Kidney epithelial cell (primary cell): Measurements from ENCODE around the gene FAM162B. TPM values are rescaled to one million over a fixed set of nuclear protein-coding genes. Genes with fewer than 3 reads are reported as not detected.

Experiments
- DNase-seq: peaks from one replicate; pipeline ENCODE4 v3.0.0-alpha.2; 2010; ENCODE audit warnings: low read depth
- H3K27me3 ChIP-seq: 2 replicates; pipeline ENCODE4 v1.6.0; 2011; ENCODE audit warnings: low read length; ENCODE audit not compliant: control insufficient read depth, insufficient read depth
- H3K36me3 ChIP-seq: 2 replicates; pipeline ENCODE4 v1.5.1; 2011; ENCODE audit warnings: low read length; ENCODE audit not compliant: control insufficient read depth, insufficient read depth
- H3K4me3 ChIP-seq: 2 replicates; pipeline ENCODE4 v1.5.1; 2011; ENCODE audit warnings: low read depth, mild to moderate bottlenecking, control low read depth, low read length
- CTCF ChIP-seq: IDR thresholded peaks from 2 replicates; pipeline ENCODE4 v1.5.1; 2011; ENCODE audit warnings: mild to moderate bottlenecking, moderate library complexity, low read length, control low read depth, inconsistent platforms; ENCODE audit not compliant: insufficient read depth, poor library complexity, severe bottlenecking
- total RNA-seq: library from RNA; depleted of rRNA; stranded (reverse); fragments of >200 nt; gene quantifications from 2 replicates; pipeline ENCODE4 v1.2.3, GENCODE V29; 2015

Gene FAM162B
- total RNA-seq, 1 donor from 2014 or later = 0.25 TPM

- no peak overlapping the region for H3K4me3 ChIP-seq
- H3K27me3 ChIP-seq = peaks cover 18% of the 10 kb centered on the region
- no peak for DNase-seq
- H3K36me3 ChIP-seq = no peaks in the 10 kb centered on the region
- no peak for TF ChIP-seq CTCF
Observed at GRCh38 chr6:116766506-116767176, 1.1 kb upstream of the FAM162B start.

- no peak for TF ChIP-seq CTCF
- no peaks in the 10 kb centered on the region for H3K36me3 ChIP-seq
- peaks cover 18% of the 10 kb centered on the region for H3K27me3 ChIP-seq
- H3K4me3 ChIP-seq = peak overlapping the region; percentile 43
- DNase-seq = no peak
Observed at GRCh38 chr6:116764629-116764960, 924 bp downstream of the FAM162B start.

- no peak overlapping the region for H3K4me3 ChIP-seq
- no peak for TF ChIP-seq CTCF
- H3K36me3 ChIP-seq = no peaks in the 10 kb centered on the region
- H3K27me3 ChIP-seq = peaks cover 18% of the 10 kb centered on the region
- DNase-seq = no peak
Observed at GRCh38 chr6:116763906-116764628, 1.5 kb downstream of the FAM162B start.

GRCh38 chr6:116763048-116763447 is 2.5 kb downstream of the FAM162B start:
- no peak for DNase-seq
- no peak overlapping the region for H3K4me3 ChIP-seq
- peaks cover 18% of the 10 kb centered on the region for H3K27me3 ChIP-seq
- TF ChIP-seq CTCF = no peak
- no peaks in the 10 kb centered on the region for H3K36me3 ChIP-seq

- no peak for DNase-seq
- TF ChIP-seq CTCF = no peak
- Histone ChIP-seq H3K36me3 (no peaks in the 10 kb centered on the region), H3K27me3 (peaks cover 18% of the 10 kb centered on the region), H3K4me3 (no peak overlapping the region)
Observed at GRCh38 chr6:116762235-116762634, 3.3 kb downstream of the FAM162B start.
